Brain pericyte (primary cell): Measurements from ENCODE around the gene SLC23A2.

ENCODE experiments used
- DNase-seq: peaks from one replicate; pipeline ENCODE4 v3.0.0-alpha.2; 2012; ENCODE audit warnings: low read depth, low spot score

The SLC23A2 gene

DNA sequence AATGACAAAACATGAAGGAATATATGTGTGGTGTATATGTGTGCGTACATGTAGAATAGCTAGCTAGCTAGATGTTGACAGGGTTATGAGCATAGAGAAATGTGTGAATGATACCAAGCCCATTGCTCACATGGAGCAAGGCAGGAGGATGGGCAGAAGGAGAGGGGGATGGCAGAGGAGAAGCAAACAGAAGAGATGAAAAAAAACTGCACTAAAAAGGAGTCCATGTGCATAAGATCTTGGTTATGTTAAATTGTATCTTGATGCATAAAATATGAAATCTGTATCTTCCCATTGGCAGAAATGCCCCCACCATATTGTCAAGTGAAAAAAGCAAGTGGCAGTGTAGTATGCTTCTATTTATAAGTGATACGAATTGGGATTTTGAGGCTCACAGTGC lies 154.5 kb downstream of the SLC23A2 start:
- DNase-seq, result no peak

DNA sequence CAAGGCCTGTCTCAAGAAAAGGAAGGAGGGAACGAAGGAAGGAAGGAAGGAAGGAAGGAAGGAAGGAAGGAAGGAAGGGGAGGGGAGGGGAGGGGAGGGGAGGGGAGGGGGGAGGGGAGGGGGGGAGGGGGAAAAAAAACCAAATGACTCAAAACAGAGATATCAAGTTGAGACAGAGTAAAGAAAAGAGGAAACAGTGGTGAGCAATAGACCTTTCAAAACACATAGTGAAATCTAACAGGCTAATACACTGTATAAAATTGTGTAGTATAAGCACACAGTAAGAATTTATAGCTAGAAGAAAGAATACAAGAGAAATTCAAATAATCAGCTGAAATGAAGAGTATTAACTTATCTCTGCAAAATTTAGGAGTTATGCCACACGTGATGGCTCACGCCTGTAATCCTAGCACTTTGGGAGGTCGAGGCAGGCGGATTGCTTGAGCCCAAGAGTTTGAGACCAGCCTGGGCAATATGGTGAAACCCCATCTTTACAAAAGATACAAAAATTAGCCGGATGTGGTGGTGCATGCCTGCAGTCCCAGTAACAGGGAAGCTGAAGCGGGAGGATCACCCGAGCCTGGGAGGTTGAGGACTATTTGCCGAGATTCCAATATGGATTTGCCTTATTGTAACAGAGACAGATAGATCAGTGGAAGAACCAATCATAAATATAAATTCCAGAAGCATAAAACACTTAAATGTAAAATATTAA lies 156.4 kb downstream of the SLC23A2 start:
- no peak for DNase-seq

DNA sequence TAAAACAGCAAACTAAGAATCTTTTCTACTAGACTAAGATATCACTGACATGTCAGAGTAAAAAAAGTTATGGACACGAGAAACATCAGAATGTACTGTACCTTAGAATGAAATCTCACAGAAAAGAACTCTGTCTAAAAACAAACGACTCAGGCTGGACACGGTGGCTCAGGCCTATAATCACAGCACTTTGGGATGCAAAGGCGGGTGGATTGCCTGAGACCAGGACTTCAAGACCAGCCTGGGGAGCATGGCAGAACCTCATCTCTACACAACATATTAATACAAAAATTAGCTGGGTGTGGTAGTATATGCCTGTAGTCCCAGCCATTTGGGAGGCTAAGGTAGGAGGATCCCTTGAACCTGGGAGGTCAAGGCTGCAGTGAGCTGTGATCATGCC lies 157.0 kb downstream of the SLC23A2 start:
- no peak for DNase-seq

DNA sequence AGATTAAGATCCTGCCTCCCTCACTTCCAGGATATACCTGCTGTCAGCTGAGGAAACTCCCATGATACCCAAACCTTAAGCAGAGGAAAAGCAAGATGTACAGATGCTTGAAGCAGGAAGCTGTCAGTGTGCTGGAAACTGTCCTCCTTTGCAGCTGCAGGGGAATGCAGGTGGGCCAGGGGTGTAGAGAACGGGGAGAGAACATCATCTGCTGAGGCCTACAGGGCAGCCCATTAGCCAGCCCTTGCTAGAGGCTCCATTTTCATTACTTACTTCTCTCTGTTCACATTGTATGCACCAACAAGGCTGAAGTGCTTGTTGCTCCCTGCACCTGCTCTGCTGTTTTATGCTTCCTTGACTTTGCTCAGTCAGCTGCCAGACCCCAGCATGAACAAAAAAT lies 160.5 kb downstream of the SLC23A2 start:
- DNase-seq, result no peak

DNA sequence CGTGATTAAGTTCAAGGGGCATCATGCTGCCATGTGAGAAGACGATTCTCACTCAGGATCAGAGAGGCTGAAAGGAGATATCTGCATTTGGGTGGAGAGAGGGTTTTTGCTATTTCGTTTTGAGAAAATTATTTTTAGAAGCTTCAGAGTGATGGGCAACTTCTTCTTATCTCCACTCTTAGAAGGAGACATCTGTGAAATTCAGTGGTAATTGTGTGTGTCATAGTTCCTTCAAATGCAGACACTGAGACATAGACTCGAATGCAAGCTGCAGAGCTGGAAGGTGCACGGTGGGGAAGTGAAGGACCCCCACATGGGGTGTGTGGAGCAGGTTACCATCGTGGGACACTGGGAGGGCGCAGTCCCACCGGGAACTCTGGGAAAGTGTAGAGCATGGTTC lies 162.8 kb downstream of the SLC23A2 start:
- DNase-seq, result no peak

DNA sequence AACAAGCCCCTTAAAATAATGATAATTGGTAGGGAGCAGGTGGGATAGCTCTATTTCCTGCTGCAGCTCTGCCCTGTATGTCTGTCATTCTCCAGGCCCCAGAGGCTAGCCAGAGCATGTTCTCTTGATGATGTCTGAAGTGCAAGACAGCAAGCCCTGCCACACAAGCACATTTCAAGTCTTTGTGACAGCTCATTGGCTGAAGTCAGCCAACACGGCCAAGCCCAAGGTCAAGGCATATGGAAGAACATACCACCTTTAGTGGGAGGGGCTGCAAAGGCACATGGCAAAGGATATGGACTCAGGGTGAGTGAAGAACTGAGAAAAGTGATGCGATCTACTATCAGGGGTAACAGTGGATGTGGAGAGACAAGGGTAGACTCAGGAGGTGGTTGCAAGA lies 163.6 kb downstream of the SLC23A2 start:
- no peak for DNase-seq

DNA sequence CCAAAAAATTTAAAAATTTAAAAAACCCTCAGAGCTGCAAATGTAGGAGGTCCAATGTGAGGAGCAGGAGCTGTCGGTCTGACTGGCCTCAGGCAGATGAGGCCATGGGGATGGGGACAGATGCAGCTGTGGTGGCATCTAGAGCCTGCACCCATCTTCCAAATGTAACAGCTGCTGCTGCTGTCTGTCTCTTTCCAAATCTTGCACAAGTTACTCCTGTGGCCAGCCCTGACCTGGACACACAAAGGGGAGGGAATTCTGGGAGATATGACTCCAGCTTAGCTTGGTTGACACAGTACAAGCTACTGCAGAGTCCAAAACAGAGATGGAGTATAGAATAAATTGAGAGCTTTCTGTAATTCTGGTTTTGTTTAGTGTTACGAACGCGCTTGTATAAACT lies 164.4 kb downstream of the SLC23A2 start:
- no peak for DNase-seq

DNA sequence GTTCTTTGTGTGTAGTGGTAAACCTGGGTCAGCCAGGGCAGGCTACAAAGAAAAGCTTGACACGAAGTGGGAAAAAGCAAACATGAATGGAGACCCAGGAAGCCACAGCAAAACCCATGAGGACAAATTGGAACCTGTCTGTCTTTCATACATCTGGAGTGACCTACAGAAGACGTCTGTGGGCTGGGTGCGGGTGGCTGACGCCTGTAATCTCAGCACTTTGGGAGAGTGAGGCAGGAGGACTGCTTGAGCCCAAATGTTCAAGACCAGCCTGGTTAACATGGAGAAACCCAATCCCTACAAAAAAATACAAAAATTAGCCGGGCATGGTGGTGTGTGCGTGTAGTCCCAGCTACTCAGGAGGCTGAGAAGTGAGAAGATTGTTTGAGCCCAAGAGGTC lies 164.8 kb downstream of the SLC23A2 start:
- DNase-seq, result no peak

DNA sequence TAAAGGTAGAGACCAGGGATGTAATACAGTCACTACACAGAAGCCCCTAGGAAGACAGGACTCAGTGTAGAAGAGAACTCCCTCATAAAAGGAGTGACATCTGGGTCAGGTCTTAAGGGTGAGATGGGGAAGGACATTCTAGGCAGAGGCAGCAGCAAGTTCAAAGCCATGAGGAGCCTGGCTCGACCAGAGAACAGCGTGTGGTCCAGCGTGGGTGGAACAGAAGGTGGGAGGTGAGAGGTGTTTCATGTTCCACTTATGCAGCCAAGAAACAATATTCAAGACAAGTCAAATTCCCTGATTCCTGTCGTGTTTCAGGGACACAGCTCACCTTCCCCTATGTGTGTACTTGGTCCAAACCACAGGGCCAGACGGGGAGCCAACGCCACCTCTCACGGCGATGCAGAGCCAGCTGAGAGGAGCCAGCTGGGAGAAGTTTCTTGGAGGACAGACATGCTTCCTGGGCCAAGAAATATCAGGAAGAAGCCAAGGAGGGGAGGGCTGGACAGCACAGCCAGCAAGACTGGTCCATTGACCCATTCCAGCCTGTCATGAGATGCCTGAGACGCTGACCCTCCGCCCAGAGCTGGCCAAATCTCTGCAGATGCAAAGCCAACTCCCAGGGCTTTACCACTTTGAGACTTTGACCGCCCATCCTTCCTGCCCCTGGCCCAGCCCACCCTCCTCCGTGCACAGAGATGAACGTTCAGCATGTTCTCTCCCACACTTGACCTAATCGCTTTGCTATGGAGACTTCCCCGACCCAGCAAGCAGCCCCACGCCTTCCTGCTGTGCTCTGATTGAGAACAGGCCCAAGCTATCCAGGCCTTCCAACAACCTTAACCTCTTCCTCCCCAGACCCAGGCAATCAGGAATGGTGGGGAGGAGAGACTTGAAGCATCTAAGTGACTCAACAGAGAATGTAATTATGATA lies 165.8 kb downstream of the SLC23A2 start:
- peak; percentile 50 for DNase-seq

DNA sequence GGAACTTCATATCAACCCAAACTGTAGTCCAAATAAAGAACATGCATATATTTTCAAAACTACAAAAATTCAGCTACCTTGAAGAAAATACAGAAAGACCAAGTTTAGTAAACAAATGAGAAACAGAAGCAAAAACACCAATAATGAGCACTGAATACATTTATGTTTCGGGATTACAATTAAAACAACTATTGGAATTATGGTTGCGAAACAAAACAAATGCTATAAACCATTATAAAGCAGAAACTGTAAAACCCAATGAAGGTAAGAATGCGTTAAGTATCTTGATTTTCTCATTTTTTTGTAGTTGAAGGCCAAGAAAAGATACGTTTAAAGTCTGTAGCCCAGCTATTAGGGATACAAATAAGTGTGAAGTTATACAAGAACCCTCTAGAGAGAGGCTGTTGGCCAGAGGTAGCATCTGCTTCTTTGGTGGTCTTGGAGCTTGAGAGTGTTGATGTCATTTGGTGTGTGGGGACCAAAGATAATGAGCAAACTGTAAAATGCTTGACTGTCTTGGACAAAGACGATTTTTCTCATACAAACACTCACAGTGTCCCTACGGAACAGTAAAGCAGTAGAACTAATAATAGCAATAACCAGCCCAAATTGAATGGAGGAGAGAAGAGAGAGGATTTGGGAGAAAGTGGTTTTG lies 168.1 kb downstream of the SLC23A2 start:
- DNase-seq, result no peak

DNA sequence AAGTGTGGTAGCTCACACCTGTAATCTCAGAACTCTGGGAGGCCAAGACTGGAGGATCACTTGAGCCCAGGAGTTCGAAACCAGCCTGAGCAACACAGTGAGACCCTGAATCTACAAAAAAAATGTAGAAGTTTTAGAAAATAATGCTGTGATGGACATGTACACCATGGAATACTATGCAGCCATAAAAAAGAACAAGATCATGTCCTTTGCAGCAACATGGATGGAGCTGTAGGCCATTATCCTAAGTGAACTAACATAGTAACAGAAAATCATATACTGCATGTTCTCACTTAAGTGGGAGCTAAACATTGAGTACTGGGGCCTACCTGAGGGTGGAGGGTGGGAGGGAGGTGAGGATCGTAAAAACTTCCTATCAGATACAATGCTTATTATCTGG lies 168.8 kb downstream of the SLC23A2 start:
- no peak for DNase-seq

DNA sequence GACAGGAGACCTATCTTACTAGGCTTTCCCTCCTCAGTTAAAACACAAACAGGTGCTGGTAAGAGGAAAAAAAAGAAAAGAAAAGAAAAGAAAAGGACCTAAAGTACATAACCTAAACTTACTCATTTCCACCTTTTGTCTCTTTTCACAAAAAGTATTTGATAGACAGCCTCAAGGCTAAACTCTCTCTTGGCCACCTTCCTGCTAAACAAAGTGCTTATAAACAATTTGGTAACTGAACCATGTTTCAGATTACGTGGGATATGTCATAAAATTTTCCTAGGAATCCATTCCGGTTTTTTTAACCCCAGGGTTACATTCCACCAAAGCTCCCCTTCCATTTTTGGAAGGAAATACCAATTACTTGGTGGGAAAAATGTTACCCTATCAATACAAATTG lies 170.6 kb downstream of the SLC23A2 start:
- no peak for DNase-seq

DNA sequence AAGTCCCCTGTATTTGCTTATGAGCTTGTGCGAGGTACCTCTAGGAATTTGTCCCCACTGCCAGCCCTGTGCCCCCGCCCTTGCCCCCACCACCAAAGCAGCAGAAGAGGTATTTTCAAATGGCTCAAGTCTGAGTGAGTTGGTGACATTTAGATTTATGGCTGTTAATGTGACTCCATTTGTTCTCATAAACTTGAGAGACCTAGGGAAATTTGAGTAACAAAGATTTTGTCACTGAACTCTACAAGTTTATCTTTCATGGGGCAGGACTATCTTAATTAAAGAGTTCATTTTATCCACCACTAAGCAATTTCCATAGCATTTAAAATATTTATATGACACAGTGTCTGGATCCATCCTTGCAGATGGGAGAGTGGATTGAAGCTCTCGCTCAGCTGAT lies 171.1 kb downstream of the SLC23A2 start:
- no peak for DNase-seq

DNA sequence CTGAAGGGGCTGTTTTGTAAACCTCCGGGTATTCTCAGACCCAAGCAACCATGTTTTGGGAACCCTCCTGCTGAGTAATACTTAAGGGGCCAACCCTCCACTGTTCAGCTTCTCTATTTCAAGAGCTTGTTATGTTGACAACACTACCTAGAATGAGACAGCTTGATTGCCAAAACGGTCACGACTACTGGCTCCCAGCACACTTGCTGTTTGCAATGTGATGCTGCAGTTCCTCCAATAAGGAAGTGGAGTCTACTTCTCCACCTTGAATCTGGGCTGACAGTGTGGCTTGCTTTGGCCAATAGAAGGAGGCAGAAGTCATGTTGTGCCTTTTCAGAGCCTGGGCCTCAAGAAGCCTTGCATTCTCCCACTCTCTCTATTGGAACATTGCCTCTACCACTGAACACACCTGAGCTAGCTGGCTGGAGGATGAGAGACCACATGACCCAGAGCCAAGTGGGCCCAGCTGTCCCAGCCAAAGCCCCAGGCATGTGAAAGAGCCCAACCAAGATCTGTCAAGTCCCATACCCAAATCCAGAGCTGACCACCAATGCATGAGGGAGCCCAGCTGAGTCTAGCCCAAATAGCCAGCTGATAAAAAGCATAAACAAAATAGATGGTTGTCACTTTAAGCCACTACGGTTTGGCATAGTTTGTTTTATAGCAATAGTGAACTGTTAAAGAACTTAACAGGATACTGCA lies 171.6 kb downstream of the SLC23A2 start:
- DNase-seq, result no peak

DNA sequence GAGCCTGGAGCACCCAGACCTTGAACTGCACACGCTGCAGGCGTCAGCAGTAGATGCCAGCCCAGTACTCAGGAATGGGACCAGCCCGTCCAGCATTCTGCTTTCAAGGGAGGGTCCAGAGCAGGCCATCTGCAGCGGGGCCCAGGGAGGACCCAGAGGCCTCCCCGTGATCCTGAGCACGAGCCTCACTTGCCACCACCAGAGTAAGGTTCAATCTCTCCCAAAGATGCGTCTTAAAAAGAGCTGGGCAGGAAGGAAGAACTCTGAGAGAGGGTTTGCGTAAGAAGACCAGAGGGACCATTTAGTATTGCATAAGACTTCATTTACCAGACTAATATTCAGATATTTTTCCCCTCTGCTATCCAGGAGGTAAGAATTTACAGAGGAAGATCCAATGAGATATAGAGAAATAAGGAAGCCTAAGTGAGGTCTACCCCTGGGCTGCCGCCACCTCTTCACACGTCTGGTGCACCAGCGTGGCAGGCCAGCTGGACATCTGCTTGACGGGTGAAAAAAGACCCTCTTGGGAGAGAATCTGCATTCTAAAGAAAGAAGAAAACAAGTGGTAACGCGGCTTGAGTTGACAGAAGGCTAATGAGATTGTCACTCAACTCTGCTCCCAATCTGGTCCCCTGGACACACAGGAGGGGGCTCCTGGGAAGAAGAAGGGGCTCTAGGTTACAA lies 172.3 kb downstream of the SLC23A2 start:
- DNase-seq, result no peak

DNA sequence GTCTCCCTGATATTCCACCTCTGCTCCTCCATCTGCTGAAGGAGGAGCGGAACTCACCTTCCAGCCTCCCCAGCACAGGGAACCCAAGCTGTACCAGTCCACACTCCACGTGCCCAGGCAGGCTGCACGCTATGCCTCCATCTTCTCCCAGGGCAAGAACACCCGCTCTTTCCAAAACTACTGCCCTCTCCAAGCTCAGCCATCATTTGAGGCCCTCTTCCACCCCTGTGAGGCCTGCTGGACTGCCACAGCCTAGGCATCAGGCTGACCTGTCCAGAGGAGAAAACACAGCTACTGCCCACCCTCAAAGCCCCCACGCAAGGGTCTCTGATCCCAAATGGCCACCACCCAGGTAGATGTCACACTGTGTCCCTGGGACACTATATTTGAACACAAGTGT lies 179.7 kb downstream of the SLC23A2 start:
- no peak for DNase-seq

DNA sequence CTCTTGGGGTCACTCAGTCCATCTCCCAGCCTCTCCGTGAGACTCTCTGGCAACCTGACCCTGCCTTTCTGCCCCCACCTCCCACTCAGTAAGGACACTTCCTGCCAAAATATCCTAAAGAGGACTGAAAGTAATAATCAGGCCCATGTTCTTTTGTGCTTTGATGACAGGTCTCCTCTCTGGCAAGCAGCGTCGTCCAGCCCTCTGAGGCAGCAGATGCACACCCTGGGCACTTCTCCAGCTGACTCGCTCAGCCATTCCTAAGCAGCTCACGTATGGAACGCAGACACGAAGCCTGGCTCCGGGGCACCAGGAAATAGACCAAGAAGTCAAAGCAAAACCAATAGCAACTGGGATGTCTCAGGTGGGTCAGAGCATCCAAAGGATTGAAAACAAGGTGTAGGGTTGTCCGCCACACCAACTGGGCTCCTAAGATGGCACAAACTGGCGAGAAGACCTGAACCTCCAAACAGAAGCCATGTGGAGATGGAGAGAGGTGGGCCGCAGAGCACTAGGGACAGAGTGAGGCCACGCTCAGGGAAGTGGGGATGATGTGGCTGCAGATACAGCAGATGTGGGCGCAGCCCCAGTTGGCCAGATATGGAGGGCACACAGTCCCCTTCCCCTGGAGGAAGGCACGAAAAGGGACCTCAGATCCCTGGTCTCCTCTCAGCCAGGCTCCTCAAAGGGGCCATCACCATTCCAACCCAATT lies 180.3 kb downstream of the SLC23A2 start:
- DNase-seq, result no peak

DNA sequence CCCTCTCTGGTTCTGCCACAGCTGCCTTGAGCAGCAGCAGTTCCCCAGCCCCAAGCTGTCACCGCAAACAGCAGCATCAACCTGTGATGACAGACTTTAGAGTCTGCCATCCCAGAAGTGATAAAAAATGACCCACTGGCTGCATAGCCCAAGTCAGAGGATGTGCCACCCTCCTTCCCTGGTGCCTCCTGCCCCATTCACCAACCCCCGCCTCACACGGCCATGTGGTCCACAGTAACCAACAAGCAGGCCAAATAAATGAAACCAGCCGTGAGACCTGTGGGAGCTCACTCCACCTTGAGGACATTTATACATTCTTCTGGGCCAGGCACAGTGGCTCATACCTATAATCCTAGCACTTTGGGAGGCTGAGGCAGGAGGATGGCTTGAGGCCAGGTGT lies 181.4 kb downstream of the SLC23A2 start:
- no peak for DNase-seq

DNA sequence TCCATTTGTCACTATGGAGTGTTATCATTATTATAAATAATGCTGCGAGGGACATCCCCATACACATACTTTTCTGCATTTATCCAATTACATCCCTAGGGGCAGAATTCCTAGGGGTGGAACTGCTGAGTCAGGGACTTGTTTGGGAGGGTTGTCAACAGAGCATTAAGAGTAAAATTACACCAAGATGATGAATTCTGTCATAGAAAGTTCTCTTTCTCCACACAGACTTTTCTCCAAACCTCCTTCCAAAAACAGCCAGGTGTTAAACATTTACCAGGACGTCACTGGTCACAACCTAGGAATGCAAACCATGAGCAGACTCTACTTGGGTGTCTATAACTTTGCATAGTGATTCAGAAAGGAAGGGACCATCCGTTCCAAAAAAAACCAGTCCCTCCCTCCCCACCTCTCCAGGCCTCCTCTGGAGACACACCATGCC lies 184.1 kb downstream of the SLC23A2 start:
- no peak for DNase-seq

DNA sequence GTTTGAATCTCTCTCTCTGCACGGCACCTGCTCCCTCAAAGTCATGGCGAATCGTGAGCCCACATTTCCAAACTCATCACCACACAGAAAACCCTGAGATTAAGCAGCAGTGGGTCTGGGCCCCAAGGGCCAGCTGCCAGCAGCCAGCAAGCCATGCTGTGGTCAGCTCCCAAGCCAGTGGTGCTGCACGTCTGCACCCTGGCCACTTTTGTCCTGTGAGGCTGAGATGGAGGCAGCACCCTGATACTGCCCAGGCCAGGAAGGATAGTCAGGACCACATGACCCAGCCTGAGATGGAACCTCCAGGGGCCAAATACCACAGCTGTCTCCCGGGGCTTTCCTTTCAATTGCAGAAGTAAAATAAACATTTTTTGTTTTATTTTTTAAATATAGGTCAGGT lies 185.7 kb downstream of the SLC23A2 start:
- no peak for DNase-seq
